Mesendoderm (in vitro differentiated cells): ENCODE measurements around the gene TSPAN18.

Source experiments
- DNase-seq: peaks from one replicate; pipeline ENCODE4 v3.0.0; 2013
- H2AK5ac ChIP-seq: 2 replicates; pipeline ENCODE4 v1.6.1; 2013; ENCODE audit warnings: low read length, inconsistent platforms
- H2BK120ac ChIP-seq: 2 replicates; pipeline ENCODE4 v1.6.1; 2013; ENCODE audit warnings: low read depth, mild to moderate bottlenecking, low read length, moderate library complexity, mixed read lengths
- H2BK15ac ChIP-seq: replicated peaks from 2 replicates; pipeline ENCODE4 v1.6.1; 2013; ENCODE audit warnings: low read depth, mild to moderate bottlenecking, moderate library complexity
- H2BK5ac ChIP-seq: 2 replicates; pipeline ENCODE4 v1.6.1; 2013; ENCODE audit warnings: low read length, inconsistent platforms
- H3K18ac ChIP-seq: 2 replicates; pipeline ENCODE4 v1.6.1; 2013; ENCODE audit warnings: mild to moderate bottlenecking, low read length, mixed read lengths
- H3K23ac ChIP-seq: one replicate; pipeline ENCODE4 v1.6.1; 2013; ENCODE audit warnings: low read length
- H3K27ac ChIP-seq: 2 replicates; pipeline ENCODE4 v1.5.1; 2013; ENCODE audit warnings: low read depth, mild to moderate bottlenecking, inconsistent platforms, low read length, moderate library complexity
- H3K27me3 ChIP-seq: 2 replicates; pipeline ENCODE4 v1.6.1; 2013; ENCODE audit warnings: low read length, control low read depth, mild to moderate bottlenecking, inconsistent platforms; ENCODE audit not compliant: insufficient read depth, poor library complexity
- H3K36me3 ChIP-seq: 2 replicates; pipeline ENCODE4 v1.6.1; 2013; ENCODE audit warnings: low read length, inconsistent platforms; ENCODE audit not compliant: control insufficient read depth, insufficient read depth
- H3K4ac ChIP-seq: one replicate; pipeline ENCODE4 v1.6.1; 2013; ENCODE audit warnings: low read depth, mild to moderate bottlenecking, low read length, moderate library complexity
- H3K4me1 ChIP-seq: 2 replicates; pipeline ENCODE4 v1.6.1; 2013; ENCODE audit warnings: low read depth, low read length, inconsistent platforms; ENCODE audit not compliant: control insufficient read depth
- H3K4me2 ChIP-seq: 2 replicates; pipeline ENCODE4 v1.6.1; 2013; ENCODE audit warnings: low read length
- H3K4me3 ChIP-seq: 2 replicates; pipeline ENCODE4 v1.5.1; 2013; ENCODE audit warnings: mild to moderate bottlenecking, low read length
- H3K56ac ChIP-seq: one replicate; pipeline ENCODE4 v1.6.1; 2013; ENCODE audit warnings: low read length
- H3K79me1 ChIP-seq: 2 replicates; pipeline ENCODE4 v1.6.1; 2013; ENCODE audit warnings: low read length, inconsistent platforms
- H3K79me2 ChIP-seq: 2 replicates; pipeline ENCODE4 v1.6.1; 2013; ENCODE audit warnings: mild to moderate bottlenecking, low read length; ENCODE audit not compliant: control insufficient read depth, insufficient read depth
- H3K9ac ChIP-seq: 2 replicates; pipeline ENCODE4 v1.6.1; 2013; ENCODE audit warnings: low read length, inconsistent platforms
- H4K5ac ChIP-seq: one replicate; pipeline ENCODE4 v1.6.1; 2013; ENCODE audit warnings: low read length
- H4K8ac ChIP-seq: one replicate; pipeline ENCODE4 v1.6.1; 2013; ENCODE audit warnings: low read depth, mild to moderate bottlenecking, control low read depth, low read length, moderate library complexity
- WGBS: extraction: QIAGEN DNeasy Blood & Tissue Kit; methylation state at CpG from one replicate; pipeline ENCODE4 v1.1.7; 2013; ENCODE audit warnings: low lambda C conversion rate, missing lambda C conversion rate; ENCODE audit not compliant: insufficient coverage; ENCODE audit errors: extremely low coverage; 5-methylcytosine and 5-hydroxymethylcytosine counted together

TSPAN18 gene

DNA sequence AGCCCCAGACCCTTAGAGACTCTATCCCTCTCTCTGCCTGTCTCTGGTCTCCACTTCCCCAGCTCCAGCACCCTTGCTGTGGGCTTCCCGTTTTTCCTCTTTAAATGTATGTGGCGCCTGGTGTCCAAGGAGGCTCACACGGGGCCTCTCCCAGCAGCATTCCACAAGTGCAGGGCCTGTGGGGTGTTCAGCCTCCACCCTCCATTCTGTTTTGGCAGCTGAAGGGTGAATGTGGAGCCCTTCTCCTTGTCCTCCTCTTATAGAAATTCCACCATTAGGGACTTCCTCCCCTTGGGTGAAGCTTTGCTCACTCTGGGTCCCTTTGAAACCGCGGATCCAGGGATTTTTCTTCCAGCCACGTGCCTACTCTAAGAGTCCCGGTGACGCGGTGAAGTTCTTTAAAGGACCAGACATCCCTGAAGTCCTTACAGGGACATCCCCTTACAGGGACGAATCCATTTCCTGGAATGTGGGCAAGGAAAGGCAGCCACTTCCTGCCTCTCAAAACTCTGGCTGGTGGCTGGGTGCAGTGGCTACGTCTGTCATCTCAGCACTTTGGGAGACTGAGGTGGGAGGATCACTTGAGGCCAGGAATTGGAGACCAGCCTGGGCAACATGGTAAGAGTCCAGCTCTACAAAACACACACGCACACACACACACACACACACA lies 1.6 kb upstream of the TSPAN18 start:
- Histone ChIP-seq H3K79me1 (no peaks in the 10 kb centered on the region), H2AK5ac (no peak overlapping the region), H4K8ac (no peak overlapping the region), H3K4ac (no peak overlapping the region), H3K27me3 (no peaks in the 10 kb centered on the region), H3K36me3 (no peaks in the 10 kb centered on the region), H3K18ac (peak overlapping the region; percentile 52), H2BK5ac (no peak overlapping the region), H3K4me2 (no peak overlapping the region), H3K27ac (no peak overlapping the region), H2BK15ac (no peak overlapping the region), H3K4me1 (peaks cover 18% of the 10 kb centered on the region), H3K23ac (no peak overlapping the region), H4K5ac (no peak overlapping the region), H2BK120ac (no peak overlapping the region), H3K56ac (peak overlapping the region; percentile 29), H3K4me3 (no peak overlapping the region), H3K79me2 (no peaks in the 10 kb centered on the region), H3K9ac (no peak overlapping the region)
- peak; percentile 80 for DNase-seq
- no CpG with 5 or more reads among the region's 12 CpGs for WGBS

DNA sequence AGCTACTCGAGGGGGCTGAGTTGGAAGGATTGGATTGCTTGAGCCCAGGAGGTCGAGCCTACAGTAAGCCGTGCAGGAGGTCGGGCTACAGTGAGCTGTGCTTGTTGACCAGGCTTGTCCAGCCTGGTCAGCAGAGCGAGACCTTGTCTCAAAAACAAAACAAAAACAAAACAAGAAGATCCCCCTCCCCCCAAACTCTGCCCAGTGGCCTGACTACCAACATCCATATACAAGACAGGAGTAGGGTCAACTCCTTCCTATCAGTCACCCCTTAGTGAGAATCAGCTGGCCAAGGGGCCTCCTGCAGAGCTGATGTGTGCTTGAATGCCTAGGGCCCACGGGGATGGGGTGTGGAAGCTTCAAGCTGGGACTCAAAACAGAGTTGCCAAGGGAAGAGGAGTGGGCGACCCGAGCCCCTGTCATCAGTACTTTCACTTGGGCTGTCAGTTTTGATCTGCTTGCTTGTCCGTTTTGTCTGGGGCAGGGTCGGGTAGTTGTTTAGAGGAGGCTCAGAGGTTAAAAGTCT lies 942 bp upstream of the TSPAN18 start:
- Histone ChIP-seq H3K4ac (no peak overlapping the region), H4K5ac (no peak overlapping the region), H3K27ac (peak overlapping the region; percentile 18), H3K23ac (no peak overlapping the region), H3K4me1 (peaks cover 18% of the 10 kb centered on the region), H3K56ac (peak overlapping the region; percentile 35), H2BK15ac (no peak overlapping the region), H3K9ac (no peak overlapping the region), H3K4me2 (peak overlapping the region; percentile 16), H3K18ac (no peak overlapping the region), H3K4me3 (no peak overlapping the region), H3K79me1 (peaks cover under 1% of the 10 kb centered on the region), H2BK5ac (no peak overlapping the region), H3K79me2 (no peaks in the 10 kb centered on the region), H3K36me3 (no peaks in the 10 kb centered on the region), H2AK5ac (no peak overlapping the region), H3K27me3 (no peaks in the 10 kb centered on the region), H4K8ac (no peak overlapping the region), H2BK120ac (no peak overlapping the region)
- WGBS, result no CpG with 5 or more reads among the region's 10 CpGs
- no peak for DNase-seq

DNA sequence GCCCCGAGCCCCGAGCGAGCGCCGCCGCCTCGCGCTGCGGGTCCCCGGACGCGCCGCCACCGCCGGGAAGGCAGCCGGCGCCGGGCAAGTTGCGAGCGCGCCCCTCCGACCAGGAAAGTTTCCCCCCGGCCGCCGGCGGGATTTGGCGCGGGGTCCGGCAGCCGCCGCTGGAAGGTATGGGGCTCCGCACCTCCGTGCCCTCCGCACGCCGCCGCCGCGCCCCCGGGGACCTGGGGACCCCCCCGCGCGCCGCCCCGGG lies 281 bp downstream of the TSPAN18 start:
- Histone ChIP-seq H3K23ac (no peak overlapping the region), H2AK5ac (no peak overlapping the region), H3K4me1 (peaks cover 21% of the 10 kb centered on the region), H3K27me3 (no peaks in the 10 kb centered on the region), H3K4me3 (no peak overlapping the region), H3K18ac (peak overlapping the region; percentile 69), H2BK120ac (peak overlapping the region; percentile 55), H3K4me2 (peak overlapping the region; percentile 56), H3K79me2 (peaks cover 2% of the 10 kb centered on the region), H3K79me1 (peaks cover 3% of the 10 kb centered on the region), H3K9ac (peak overlapping the region; percentile 37), H3K27ac (peak overlapping the region; percentile 34), H4K8ac (no peak overlapping the region), H3K56ac (peak overlapping the region; percentile 59), H3K4ac (peak overlapping the region; percentile 77), H2BK15ac (peak overlapping the region; percentile 2), H4K5ac (no peak overlapping the region), H3K36me3 (no peaks in the 10 kb centered on the region), H2BK5ac (no peak overlapping the region)
- no CpG with 5 or more reads among the region's 45 CpGs for WGBS
- DNase-seq, result peak; percentile 13

DNA sequence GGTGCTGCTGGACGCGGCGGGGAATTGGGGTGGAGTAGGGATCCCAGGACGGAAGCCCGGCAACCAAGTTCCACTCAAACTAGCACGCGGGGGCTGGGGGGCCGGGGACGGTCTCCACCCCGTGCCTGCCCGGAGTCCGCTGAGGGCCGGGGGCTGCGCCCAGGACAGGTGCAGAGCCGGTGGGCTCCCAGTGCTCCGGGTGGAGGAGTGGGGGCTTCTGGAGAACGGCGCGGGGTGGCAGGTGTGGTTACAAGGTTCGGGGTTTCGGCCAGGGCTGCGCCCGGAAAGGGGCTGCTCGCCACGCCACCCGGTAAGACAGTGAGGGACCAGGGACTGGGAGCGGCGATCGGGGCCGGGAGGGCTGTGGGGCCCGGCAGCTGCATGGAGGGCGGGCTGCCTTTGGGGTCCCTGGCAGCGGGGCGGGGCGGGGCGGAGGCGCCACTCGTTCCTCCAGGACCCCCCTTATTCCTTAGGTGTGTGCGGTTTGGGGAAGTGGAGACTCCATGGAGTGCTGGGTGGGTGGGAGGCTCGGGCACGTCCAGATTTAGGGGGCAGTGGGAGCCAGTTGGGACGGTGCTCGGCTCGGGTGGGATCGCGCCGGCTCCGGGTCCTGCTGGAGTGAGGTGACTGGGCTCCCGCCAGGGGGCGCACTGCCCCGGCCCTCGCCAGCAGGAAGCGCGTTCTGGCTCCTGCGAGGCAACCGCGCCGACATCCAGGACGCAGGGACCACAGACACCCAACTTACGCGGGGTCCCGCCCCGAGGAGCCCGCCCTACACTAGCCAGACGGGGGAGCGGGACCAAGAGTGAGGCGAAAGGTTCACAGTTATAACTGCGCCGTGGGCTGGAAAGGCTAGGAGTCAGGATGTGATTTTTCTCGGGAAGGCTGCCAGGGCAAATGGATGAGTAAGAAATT lies 868 bp downstream of the TSPAN18 start:
- peaks cover 21% of the 10 kb centered on the region for H3K4me1 ChIP-seq
- H3K9ac ChIP-seq, result peak overlapping the region; percentile 53
- H3K18ac ChIP-seq, result peak overlapping the region; percentile 69
- peak overlapping the region; percentile 66 for H3K4me2 ChIP-seq
- H3K36me3 ChIP-seq, result no peaks in the 10 kb centered on the region
- peak overlapping the region; percentile 15 for H3K4me3 ChIP-seq
- H3K23ac ChIP-seq, result no peak overlapping the region
- peak overlapping the region; percentile 77 for H3K4ac ChIP-seq
- no CpG with 5 or more reads among the region's 70 CpGs for WGBS
- peaks cover 3% of the 10 kb centered on the region for H3K79me1 ChIP-seq
- peak; percentile 88 for DNase-seq
- H2BK5ac ChIP-seq, result no peak overlapping the region
- no peaks in the 10 kb centered on the region for H3K27me3 ChIP-seq
- H4K8ac ChIP-seq, result no peak overlapping the region
- peak overlapping the region; percentile 55 for H2BK120ac ChIP-seq
- peaks cover 2% of the 10 kb centered on the region for H3K79me2 ChIP-seq
- H3K27ac ChIP-seq, result peak overlapping the region; percentile 34
- no peak overlapping the region for H2AK5ac ChIP-seq
- peak overlapping the region; percentile 75 for H3K56ac ChIP-seq
- H2BK15ac ChIP-seq, result peak overlapping the region; percentile 2
- H4K5ac ChIP-seq, result no peak overlapping the region

DNA sequence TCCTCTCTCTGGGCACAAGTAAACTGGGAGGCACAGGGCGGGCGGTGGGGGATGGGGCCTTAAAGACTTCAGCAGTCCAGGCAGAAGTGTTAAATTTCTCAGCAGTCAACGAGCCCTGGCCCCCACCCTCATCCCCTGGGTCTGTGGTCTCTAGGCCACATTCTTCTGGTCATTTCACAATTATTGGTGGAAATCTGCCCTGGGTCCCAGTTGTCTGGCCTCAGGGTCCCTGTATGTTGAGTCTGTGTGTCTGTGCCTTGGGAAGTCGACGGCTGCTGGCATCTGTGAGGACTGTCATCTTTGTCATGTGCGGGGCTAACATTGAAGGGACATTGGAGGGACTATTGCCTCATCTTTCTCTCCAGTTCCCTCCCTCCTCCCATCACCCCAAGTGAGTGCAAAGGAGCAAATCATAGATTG lies 1.7 kb downstream of the TSPAN18 start:
- Histone ChIP-seq H3K79me1 (peaks cover 3% of the 10 kb centered on the region), H3K4ac (no peak overlapping the region), H2BK120ac (no peak overlapping the region), H3K4me1 (peaks cover 21% of the 10 kb centered on the region), H3K4me3 (no peak overlapping the region), H3K18ac (peak overlapping the region; percentile 62), H3K9ac (peak overlapping the region; percentile 53), H2AK5ac (no peak overlapping the region), H2BK5ac (no peak overlapping the region), H3K79me2 (peaks cover 2% of the 10 kb centered on the region), H3K4me2 (peak overlapping the region; percentile 66), H4K8ac (no peak overlapping the region), H3K56ac (peak overlapping the region; percentile 75), H3K27ac (no peak overlapping the region), H3K36me3 (no peaks in the 10 kb centered on the region), H2BK15ac (peak overlapping the region; percentile 37), H4K5ac (no peak overlapping the region), H3K27me3 (no peaks in the 10 kb centered on the region), H3K23ac (no peak overlapping the region)
- DNase-seq, result peak; percentile 76
- WGBS, result no CpG with 5 or more reads among the region's 6 CpGs
